AG04450 (cell line): Measurements from ENCODE around the gene TNIP3. TPM values are rescaled to one million over a fixed set of nuclear protein-coding genes. Genes with fewer than 3 reads are reported as not detected.

Experiments
- CTCF ChIA-PET: fragments of 300-600, 350-600 bp; formaldehyde crosslinking; extraction: SDS; loops from one replicate; lab custom pipeline; 2022; ENCODE audit warnings: antibody characterized with exemption, inconsistent platforms; lab: Charles Lee
- POLR2A ChIA-PET: fragments of 350-600 bp; formaldehyde crosslinking; extraction: SDS; loops from one replicate; lab custom pipeline; 2021; ENCODE audit warnings: antibody characterized with exemption, inconsistent platforms; lab: Yijun Ruan, JAX
- DNase-seq: peaks from one replicate; pipeline ENCODE4 v3.0.0-alpha.2; 2011; ENCODE audit warnings: low read depth, low spot score
- H3K27ac ChIP-seq: one replicate; pipeline ENCODE4 v1.5.1; 2012; ENCODE audit warnings: low read depth, low read length, control low read depth
- H3K27me3 ChIP-seq: one replicate; pipeline ENCODE4 v1.6.0; 2012; ENCODE audit warnings: low read length; ENCODE audit not compliant: control insufficient read depth, insufficient read depth
- H3K4me3 ChIP-seq: 2 replicates; pipeline ENCODE4 v1.5.1; 2011; ENCODE audit warnings: mild to moderate bottlenecking, low read depth, low read length, control low read depth
- H3K9me3 ChIP-seq: 2 replicates; pipeline ENCODE4 v1.5.1; 2012; ENCODE audit warnings: low read length; ENCODE audit not compliant: control insufficient read depth, insufficient read depth
- CTCF ChIP-seq: IDR thresholded peaks from 2 replicates; pipeline ENCODE4 v1.5.1; 2011; ENCODE audit warnings: low read depth, low read length, control low read depth, inconsistent platforms
- polyA plus RNA-seq: library from polyadenylated mRNA; depleted of rRNA; stranded (reverse); fragments of >200 nt; gene quantifications from 2 replicates; pipeline ENCODE4 v1.2.3, GENCODE V29; 2011

The TNIP3 gene
- polyA plus RNA-seq, 1 experiment: 0.51 TPM

DNA sequence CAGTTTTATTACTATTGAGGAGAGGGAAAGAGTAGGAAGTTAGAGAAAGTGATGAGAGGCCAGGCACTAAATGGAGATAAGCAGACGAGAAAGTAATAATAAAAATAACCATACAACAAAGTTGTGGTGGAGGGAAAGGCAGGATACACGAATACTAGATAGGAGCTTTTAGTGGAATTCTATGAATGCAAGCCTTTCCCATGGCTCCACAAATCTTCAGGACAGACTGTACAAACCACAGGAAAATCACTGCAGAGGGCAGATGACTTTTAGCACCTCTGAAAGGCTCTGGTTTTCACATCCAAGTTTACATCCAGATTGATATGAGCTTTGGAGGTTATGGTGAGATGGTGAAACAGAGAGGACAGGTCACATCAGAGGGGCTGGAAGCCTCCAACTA lies 41.5 kb downstream of the TNIP3 start:
- ChIA-PET CTCF (interaction anchor here (1.5 to 1.6 kb wide), 2 partner anchors 13 to 70 kb away, joined by 3 to 5 read pairs; no protein-coding TSS in a partner anchor), POLR2A (no interaction called here)
- Histone ChIP-seq H3K27ac (no peak overlapping the region), H3K9me3 (no peaks in the 10 kb centered on the region), H3K4me3 (no peak overlapping the region), H3K27me3 (peaks cover 2% of the 10 kb centered on the region)
- no peak for TF ChIP-seq CTCF
- no peak for DNase-seq

DNA sequence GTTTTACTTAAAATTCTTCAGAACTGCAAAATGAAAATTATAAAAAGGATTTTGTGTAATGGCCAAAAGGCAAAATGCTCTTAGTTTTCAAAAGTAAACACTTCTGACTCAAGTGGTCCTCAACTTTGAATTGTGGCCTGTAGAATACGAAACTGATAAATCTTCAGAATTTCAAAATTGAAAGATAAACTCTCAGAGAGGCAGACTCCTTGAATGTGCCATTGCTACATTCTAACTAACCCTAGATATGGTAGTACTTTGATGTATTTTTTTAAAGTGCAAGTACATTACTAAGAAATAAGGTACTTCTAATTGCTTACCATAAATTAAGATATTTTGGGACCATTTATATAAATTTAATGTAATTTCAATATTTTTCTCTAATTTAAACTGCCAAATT lies 44.4 kb downstream of the TNIP3 start:
- H3K9me3 ChIP-seq: no peaks in the 10 kb centered on the region
- ChIA-PET CTCF (no interaction called here), POLR2A (no interaction called here)
- TF ChIP-seq CTCF: no peak
- no peak overlapping the region for H3K4me3 ChIP-seq
- no peak overlapping the region for H3K27ac ChIP-seq
- H3K27me3 ChIP-seq: no peaks in the 10 kb centered on the region
- no peak for DNase-seq

- POLR2A ChIA-PET: no interaction called here
- TF ChIP-seq CTCF: no peak
- no peak for DNase-seq
- CTCF ChIA-PET: interaction anchor here (1.0 to 1.7 kb wide), 4 partner anchors 140 to 963 kb away, joined by 3 to 8 read pairs (median 4); no protein-coding TSS in a partner anchor
- Histone ChIP-seq H3K27ac (no peak overlapping the region), H3K27me3 (no peaks in the 10 kb centered on the region), H3K9me3 (no peaks in the 10 kb centered on the region), H3K4me3 (no peak overlapping the region)
Measured at GRCh38 chr4:121118344-121118743, 45.8 kb downstream of the TNIP3 start.

- DNase-seq: no peak
- ChIA-PET CTCF (no interaction called here), POLR2A (no interaction called here)
- Histone ChIP-seq H3K27ac (no peak overlapping the region), H3K27me3 (no peaks in the 10 kb centered on the region), H3K4me3 (no peak overlapping the region), H3K9me3 (no peaks in the 10 kb centered on the region)
- TF ChIP-seq CTCF: no peak
Measured at GRCh38 chr4:121114756-121115155, 49.4 kb downstream of the TNIP3 start.

- peak; percentile 39; the same call in 1 of the 2 replicates for TF ChIP-seq CTCF
- H3K27me3 ChIP-seq: no peaks in the 10 kb centered on the region
- no peaks in the 10 kb centered on the region for H3K9me3 ChIP-seq
- DNase-seq: no peak
- H3K4me3 ChIP-seq: no peak overlapping the region
- ChIA-PET CTCF (interaction anchor here (0.6 to 1.2 kb wide), 2 partner anchors 12 to 957 kb away, joined by 3 read pairs; no protein-coding TSS in a partner anchor), POLR2A (no interaction called here)
- no peak overlapping the region for H3K27ac ChIP-seq
Measured at GRCh38 chr4:121112530-121112929, 51.6 kb downstream of the TNIP3 start.
